Spleen (tissue), 7 donors: ENCODE measurements around the gene SPG7.

ENCODE experiments used
- CTCF ChIP-seq, 11 experiments: fragments of 200-600 bp in 7 of 11; fragments of 450-650 bp in 4 of 11; sonication (generic) in 4 of 11; IDR thresholded peaks in 8 of 11; conservative IDR thresholded peaks in 3 of 11; 1 replicate in 7 of 11; 2 replicates in 4 of 11; pipeline versions ENCODE4 v1.4.0 to v1.8.0; 2016 to 2021; ENCODE audit warnings: antibody characterized with exemption in 11 of 11, inconsistent platforms in 4 of 11, mild to moderate bottlenecking in 1 of 11
- POLR2A ChIP-seq, 3 donors: fragments of 450-650 bp; IDR thresholded peaks; one replicate each; pipeline ENCODE4 v1.5.1; 2017; ENCODE audit warnings: antibody characterized with exemption in 3 of 3, mild to moderate bottlenecking in 1 of 3
- POLR2AphosphoS5 ChIP-seq, 3 donors: sonication (generic); formaldehyde crosslinking; IDR thresholded peaks; one replicate each; pipeline ENCODE4 v1.5.1; 2017; ENCODE audit warnings: antibody characterized with exemption in 3 of 3
- donor health status: DM: no; HTN: no; CAD: no; lungs with moderate emphysema.
- donor health status: DM: no; HTN: no; CAD: no.
- donor health status: DM: no; HTN: no; CAD: no.

GRCh38 chr16:89602952-89603590 is 94.9 kb downstream of the SPG7 start:
- no peak for TF ChIP-seq CTCF (IDR thresholded peaks at IDR 0.05 in 8 of 11, conservative IDR thresholded peaks at IDR 0.05 in 3 of 11)
- no peak for TF ChIP-seq POLR2AphosphoS5 (IDR thresholded peaks at IDR 0.05)
- TF ChIP-seq POLR2A (IDR thresholded peaks at IDR 0.05), result no peak
